Heart left ventricle (tissue), 13 donors: Measurements from ENCODE around the gene PRKCA.

Experiments used
- POLR2A ChIP-seq, 2 donors: fragments of 450-650 bp; IDR thresholded peaks; one replicate each; pipeline ENCODE4 v1.6.1; 2017; ENCODE audit warnings: antibody characterized with exemption in 2 of 2, mild to moderate bottlenecking in 2 of 2, moderate library complexity in 2 of 2
- TF ChIP-seq, protein P1 (sequence below), 12 donors: fragments of 200-600 bp; sonication (generic) in 4 of 12; IDR thresholded peaks; one replicate each; pipeline versions ENCODE4 v1.5.0 to v1.8.0; 2018 to 2022; ENCODE audit warnings: antibody characterized with exemption in 12 of 12, mild to moderate bottlenecking in 5 of 12
- donor health status: ischemic (EF 13 %, LVEDD 7.1; RV severe dilation, severe dysfunction).
- donor health status: DM: no; HTN: yes; CAD: no.
- donor health status: DM: no; HTN: no; CAD: no.
- donor health status: ischemic (EF 25% LVEDD 6.9; RV normal size, moderate dysfunction).
- donor health status: ischemic (EF 25% LVEDD 5.7; RV mildly dilated, moderate dysfunction).
- donor health status: ischemic (EF 35%, LVEDD 5.7; RV mildly dilated, moderate dysfunction).
- donor health status: nonischemic (EF 11% LVEDD 7.7; RV severe dilation, severe dysfunction).
- donor health status: DM: yes; HTN: yes; CAD: no.
- donor health status: PGD.
- donor health status: ischemic (EF 29% LVEDD 5.4; RV normal size, mild dysfunction).
- donor health status: nonischemic (EF 23%, LVEDD 6.1; RV moderate dilation, normal function).

DNA sequence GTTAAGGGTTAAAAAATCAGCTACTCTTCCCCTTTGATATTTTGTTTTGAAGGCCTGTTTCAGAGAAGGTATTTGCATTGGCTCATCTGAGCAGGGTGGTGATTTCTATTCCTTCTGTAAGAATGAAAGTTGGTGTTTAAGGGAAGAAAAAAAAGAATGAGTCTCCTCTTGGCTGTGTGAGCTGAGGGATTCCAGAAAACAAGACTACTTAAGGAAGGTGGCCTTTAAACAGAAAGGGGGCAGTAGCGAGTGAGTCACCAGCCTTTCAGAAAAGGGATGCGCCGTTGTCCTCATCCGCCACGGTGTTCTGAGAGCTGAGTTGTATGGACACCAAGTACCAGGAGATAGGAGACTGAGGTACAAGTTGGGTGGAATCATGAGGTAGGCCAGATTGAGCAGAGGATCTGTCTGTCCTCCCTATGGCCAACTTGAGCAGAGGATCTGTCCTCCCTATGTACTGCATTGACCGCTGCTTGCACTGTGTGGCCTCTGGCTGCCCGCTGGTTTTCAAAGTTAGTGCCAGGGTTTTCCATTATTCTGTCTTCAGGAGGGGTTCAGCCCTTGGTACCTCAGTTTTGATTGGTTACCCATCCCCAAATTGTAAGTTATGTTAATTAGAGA lies 8.2 kb downstream of the PRKCA start:
- TF ChIP-seq POLR2A (IDR thresholded peaks at IDR 0.05), result no peak
- TF ChIP-seq, protein P1, sequence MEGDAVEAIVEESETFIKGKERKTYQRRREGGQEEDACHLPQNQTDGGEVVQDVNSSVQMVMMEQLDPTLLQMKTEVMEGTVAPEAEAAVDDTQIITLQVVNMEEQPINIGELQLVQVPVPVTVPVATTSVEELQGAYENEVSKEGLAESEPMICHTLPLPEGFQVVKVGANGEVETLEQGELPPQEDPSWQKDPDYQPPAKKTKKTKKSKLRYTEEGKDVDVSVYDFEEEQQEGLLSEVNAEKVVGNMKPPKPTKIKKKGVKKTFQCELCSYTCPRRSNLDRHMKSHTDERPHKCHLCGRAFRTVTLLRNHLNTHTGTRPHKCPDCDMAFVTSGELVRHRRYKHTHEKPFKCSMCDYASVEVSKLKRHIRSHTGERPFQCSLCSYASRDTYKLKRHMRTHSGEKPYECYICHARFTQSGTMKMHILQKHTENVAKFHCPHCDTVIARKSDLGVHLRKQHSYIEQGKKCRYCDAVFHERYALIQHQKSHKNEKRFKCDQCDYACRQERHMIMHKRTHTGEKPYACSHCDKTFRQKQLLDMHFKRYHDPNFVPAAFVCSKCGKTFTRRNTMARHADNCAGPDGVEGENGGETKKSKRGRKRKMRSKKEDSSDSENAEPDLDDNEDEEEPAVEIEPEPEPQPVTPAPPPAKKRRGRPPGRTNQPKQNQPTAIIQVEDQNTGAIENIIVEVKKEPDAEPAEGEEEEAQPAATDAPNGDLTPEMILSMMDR (IDR thresholded peaks at IDR 0.05), result no peak
